ENCODE data around the gene RNF113B. TPM values are rescaled to one million over a fixed set of nuclear protein-coding genes. Genes with fewer than 3 reads are reported as not detected.

RNF113B gene
- total RNA-seq, 4 donors from 2014 or later, result not detected

DNA sequence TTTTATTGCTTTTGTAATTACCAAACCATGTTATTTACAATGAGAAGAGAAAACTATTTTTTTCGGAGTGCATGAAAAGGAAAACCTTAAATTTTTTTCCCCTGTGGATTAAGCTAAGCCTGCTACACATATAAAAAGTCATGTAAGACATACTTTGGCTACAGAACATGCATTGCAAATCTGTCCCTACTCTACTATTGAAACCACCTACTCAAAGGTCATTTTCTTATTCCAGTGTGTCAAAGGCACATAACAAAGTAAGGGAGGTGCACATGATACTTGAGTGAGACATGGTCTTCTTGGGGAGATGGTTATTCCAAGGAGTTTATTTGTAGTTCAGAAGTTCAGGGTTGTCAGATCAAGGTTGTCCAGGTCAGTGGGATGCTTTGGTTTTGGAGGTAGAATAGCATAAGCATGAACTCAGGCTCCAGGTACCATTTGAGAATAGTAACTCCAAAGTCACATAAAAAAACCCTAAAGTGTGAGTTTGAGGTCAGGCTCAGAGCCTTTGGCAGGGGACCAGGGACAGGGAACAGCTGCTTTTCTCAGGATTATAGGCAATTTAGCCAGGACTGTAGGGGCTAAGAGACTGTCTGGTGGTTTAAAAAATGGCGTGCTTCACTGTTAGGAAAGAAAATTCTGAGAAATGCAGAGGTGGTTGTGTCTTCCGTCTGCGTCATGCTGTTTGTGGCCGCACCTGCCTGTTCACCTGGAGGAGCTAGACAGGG is 18.7 kb downstream of the RNF113B start:
- no peak for DNase-seq
- Histone ChIP-seq H3K4me1 (no peaks in the 10 kb centered on the region), H3K9me3 (no peaks in the 10 kb centered on the region), H3K27me3 (no peaks in the 10 kb centered on the region), H3K36me3 (no peaks in the 10 kb centered on the region), H3K4me3 (no peak overlapping the region), H3K27ac (no peak overlapping the region)
- no peak for TF ChIP-seq POLR2A (IDR thresholded peaks at IDR 0.05)
- TF ChIP-seq, protein P1, sequence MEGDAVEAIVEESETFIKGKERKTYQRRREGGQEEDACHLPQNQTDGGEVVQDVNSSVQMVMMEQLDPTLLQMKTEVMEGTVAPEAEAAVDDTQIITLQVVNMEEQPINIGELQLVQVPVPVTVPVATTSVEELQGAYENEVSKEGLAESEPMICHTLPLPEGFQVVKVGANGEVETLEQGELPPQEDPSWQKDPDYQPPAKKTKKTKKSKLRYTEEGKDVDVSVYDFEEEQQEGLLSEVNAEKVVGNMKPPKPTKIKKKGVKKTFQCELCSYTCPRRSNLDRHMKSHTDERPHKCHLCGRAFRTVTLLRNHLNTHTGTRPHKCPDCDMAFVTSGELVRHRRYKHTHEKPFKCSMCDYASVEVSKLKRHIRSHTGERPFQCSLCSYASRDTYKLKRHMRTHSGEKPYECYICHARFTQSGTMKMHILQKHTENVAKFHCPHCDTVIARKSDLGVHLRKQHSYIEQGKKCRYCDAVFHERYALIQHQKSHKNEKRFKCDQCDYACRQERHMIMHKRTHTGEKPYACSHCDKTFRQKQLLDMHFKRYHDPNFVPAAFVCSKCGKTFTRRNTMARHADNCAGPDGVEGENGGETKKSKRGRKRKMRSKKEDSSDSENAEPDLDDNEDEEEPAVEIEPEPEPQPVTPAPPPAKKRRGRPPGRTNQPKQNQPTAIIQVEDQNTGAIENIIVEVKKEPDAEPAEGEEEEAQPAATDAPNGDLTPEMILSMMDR (IDR thresholded peaks at IDR 0.05), result no peak

DNA sequence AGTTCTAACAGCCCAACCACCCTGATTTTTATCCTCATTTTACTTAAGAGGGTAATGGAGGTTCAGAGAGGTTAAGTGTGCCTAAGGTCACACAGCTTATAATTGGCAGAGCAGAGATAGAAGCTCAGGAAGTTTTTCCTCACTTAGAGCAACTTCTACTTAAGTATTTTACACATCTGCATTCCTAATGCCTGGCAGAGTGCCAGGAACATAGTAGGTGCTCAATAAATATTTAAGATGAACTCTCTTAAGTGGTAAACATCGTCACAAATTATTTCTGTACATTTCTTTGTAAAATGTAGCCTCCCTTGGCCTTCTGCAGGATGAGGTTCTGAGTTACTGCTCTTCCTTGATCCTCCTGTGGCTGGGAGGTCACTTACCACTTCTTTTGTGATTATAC is 19.5 kb downstream of the RNF113B start:
- H3K36me3 ChIP-seq, result no peaks in the 10 kb centered on the region
- H3K4me1 ChIP-seq, result no peaks in the 10 kb centered on the region
- H3K9me3 ChIP-seq, result no peaks in the 10 kb centered on the region
- no peak for DNase-seq
- H3K27ac ChIP-seq, result no peak overlapping the region
- H3K27me3 ChIP-seq, result no peaks in the 10 kb centered on the region
- no peak overlapping the region for H3K4me3 ChIP-seq
- no peak for TF ChIP-seq POLR2A (IDR thresholded peaks at IDR 0.05)
- TF ChIP-seq, protein P1 (IDR thresholded peaks at IDR 0.05), result no peak

DNA sequence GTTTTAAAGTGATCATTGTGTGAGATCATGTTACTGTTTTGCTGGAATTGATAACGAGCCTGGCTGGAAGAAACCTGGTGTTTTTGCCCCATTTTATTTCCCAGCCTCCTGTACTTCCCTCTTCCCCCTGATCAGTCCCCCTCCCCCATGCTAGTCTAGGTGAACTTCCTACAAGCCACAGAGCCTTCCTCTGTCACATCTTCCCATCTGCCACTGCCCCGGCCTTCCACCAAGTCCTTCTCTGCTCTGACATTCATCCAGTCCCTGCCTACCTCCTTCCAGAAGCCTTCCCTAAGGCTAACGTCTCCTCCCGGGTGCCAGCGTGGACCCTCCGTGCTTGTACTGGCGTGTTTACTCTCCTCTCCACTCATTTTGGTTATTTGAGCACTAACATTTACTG is 19.9 kb downstream of the RNF113B start:
- Histone ChIP-seq H3K27ac (no peak overlapping the region), H3K4me1 (no peaks in the 10 kb centered on the region), H3K4me3 (no peak overlapping the region), H3K36me3 (no peaks in the 10 kb centered on the region), H3K9me3 (no peaks in the 10 kb centered on the region), H3K27me3 (no peaks in the 10 kb centered on the region)
- TF ChIP-seq POLR2A (IDR thresholded peaks at IDR 0.05), result no peak
- TF ChIP-seq, protein P1 (IDR thresholded peaks at IDR 0.05), result no peak
- no peak for DNase-seq

DNA sequence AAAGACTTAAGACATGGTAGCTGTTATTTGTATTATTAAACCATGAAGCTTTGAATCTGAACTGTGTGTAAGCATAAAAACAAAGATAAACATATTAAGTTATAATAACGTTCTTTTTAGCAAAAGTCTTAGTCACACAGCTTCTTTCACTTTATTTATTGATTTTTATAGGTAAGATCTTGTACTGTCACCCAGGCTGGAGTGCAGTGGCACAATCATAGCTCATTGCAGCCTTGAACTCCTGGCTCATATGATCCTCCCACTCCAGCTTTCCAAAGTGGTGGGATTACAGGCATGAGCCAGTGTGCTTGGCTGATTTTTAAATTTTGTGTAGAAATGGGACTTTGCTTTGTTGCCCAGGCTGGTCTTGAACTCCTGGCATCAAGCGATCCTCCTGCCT is 20.8 kb downstream of the RNF113B start:
- Histone ChIP-seq H3K4me3 (no peak overlapping the region), H3K4me1 (no peaks in the 10 kb centered on the region)

DNA sequence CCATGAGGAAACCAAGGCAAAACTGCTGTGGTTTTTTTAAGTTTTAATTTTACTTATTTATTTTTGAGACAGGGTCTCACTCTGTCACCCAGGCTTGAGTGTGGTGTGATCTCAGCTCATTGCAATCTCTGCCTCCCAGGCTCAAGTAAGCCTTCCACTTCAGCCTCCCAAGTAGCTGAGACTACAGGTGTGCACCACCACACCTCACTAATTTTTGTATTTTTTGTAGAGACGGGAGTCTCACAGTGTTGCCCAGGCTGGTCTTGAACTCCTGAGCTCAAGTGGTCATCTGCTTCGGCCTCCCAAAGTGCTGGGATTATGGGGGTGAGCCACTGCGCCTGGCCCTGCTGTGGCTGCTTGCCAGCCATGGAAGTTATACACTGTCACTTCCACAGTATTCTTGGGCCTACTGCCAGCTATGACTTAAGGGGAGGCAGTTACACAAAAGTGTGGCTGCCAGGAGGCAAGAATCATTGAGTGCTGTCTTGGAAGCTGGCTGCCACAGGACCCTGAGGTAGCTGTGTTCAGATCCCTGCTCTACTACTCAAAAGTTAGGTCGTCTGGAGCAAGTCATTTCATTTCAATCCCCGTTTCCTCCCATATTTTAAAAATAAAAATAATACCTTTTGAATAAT is 21.5 kb downstream of the RNF113B start:
- Histone ChIP-seq H3K27me3 (no peaks in the 10 kb centered on the region), H3K36me3 (no peaks in the 10 kb centered on the region), H3K9me3 (no peaks in the 10 kb centered on the region), H3K4me1 (no peaks in the 10 kb centered on the region), H3K27ac (no peak overlapping the region), H3K4me3 (no peak overlapping the region)
- TF ChIP-seq, protein P1 (IDR thresholded peaks at IDR 0.05), result no peak
- TF ChIP-seq POLR2A (IDR thresholded peaks at IDR 0.05), result no peak
- DNase-seq, result no peak

More for the DNA sequence above, 20.8 kb downstream of the RNF113B start:
- H3K9me3 ChIP-seq, result no peaks in the 10 kb centered on the region
- no peak for DNase-seq
- H3K27ac ChIP-seq, result no peak overlapping the region
- no peaks in the 10 kb centered on the region for H3K27me3 ChIP-seq
- TF ChIP-seq POLR2A (IDR thresholded peaks at IDR 0.05), result no peak
- TF ChIP-seq, protein P1 (IDR thresholded peaks at IDR 0.05), result no peak
- no peaks in the 10 kb centered on the region for H3K36me3 ChIP-seq

Measured in Peyer's patch (tissue), 4 donors.